ENCODE measurements around the gene ZNF711. TPM values are rescaled to one million over a fixed set of nuclear protein-coding genes. Genes with fewer than 3 reads are reported as not detected.
"Not testable (repeated sequence)": the region's sequence is repeated elsewhere in the genome, so short reads cannot be mapped to it uniquely, and the experiment has no call there.

Gene ZNF711
- total and polyA plus RNA-seq, 3 donors from 2014 or later = 30.3 to 154 (median 125) TPM

GRCh38 chrX:85288992-85289723 is 45.4 kb downstream of the ZNF711 start:
- 52 to 79% methylated on average over 6 to 7 of the region's 7 CpGs for WGBS, 2 donors
- Histone ChIP-seq H3K36me3 (ENCODE audit: low read depth, missing control alignments) (no peaks in the 10 kb centered on the region), H3K4me1 (no peaks in the 10 kb centered on the region), H3K9me3 (no peaks in the 10 kb centered on the region), H3K4me3 (no peak overlapping the region), H3K27ac (no peak overlapping the region), H3K27me3 (no peaks in the 10 kb centered on the region)
- intact Hi-C loops (cut with DNase I; ENCODE audit: low total_unique reads) = no loop called here
- no peak for TF ChIP-seq CTCF (IDR thresholded peaks at IDR 0.05)
- TF ChIP-seq POLR2A (IDR thresholded peaks at IDR 0.05) = no peak
- no peak for DNase-seq

- Histone ChIP-seq H3K9me3 (no peaks in the 10 kb centered on the region), H3K27ac (no peak overlapping the region), H3K27me3 (no peaks in the 10 kb centered on the region), H3K36me3 (ENCODE audit: low read depth, missing control alignments) (no peaks in the 10 kb centered on the region), H3K4me3 (no peak overlapping the region), H3K4me1 (no peaks in the 10 kb centered on the region)
- TF ChIP-seq CTCF (IDR thresholded peaks at IDR 0.05) (no peak), POLR2A (IDR thresholded peaks at IDR 0.05) (no peak)
- intact Hi-C loops (cut with DNase I; ENCODE audit: low total_unique reads) = no loop called here
- DNase-seq = no peak
- 81 to 97% methylated on average over 3 of the region's 3 CpGs for WGBS, 2 donors
Observed at GRCh38 chrX:85303544-85303943, 59.8 kb downstream of the ZNF711 start.

GRCh38 chrX:85309717-85310116 is 65.9 kb downstream of the ZNF711 start:
- no peak overlapping the region for H3K4me3 ChIP-seq
- no peak overlapping the region for H3K27ac ChIP-seq
- no peaks in the 10 kb centered on the region for H3K27me3 ChIP-seq
- no peak for DNase-seq
- 68 to 85% methylated on average over 2 of the region's 2 CpGs for WGBS, 2 donors
- TF ChIP-seq CTCF (IDR thresholded peaks at IDR 0.05) = no peak
- no peak for TF ChIP-seq POLR2A (IDR thresholded peaks at IDR 0.05)
- intact Hi-C loops (cut with DNase I; ENCODE audit: low total_unique reads) = no loop called here
- no peaks in the 10 kb centered on the region for H3K9me3 ChIP-seq
- no peaks in the 10 kb centered on the region for H3K36me3 ChIP-seq (ENCODE audit: low read depth, missing control alignments)
- no peaks in the 10 kb centered on the region for H3K4me1 ChIP-seq

GRCh38 chrX:85311348-85311747 is 67.6 kb downstream of the ZNF711 start:
- H3K36me3 ChIP-seq (ENCODE audit: low read depth, missing control alignments); H3K27me3 ChIP-seq; H3K4me1 ChIP-seq; H3K27ac ChIP-seq; intact Hi-C loops (cut with DNase I; ENCODE audit: low total_unique reads); DNase-seq; H3K4me3 ChIP-seq; H3K9me3 ChIP-seq: not testable (repeated sequence)
- WGBS, 2 donors = 92 to 93% methylated on average over 2 of the region's 2 CpGs

Other genes with a start within 250 kb of the ZNF711 start
- gene APOOL, start 240.1 kb upstream of the ZNF711 start, total RNA-seq = 10 to 100 TPM; 10.3 to 10.5 TPM
- 5.3 TPM for gene APOOL, start 240.1 kb upstream of the ZNF711 start, polyA plus RNA-seq (ENCODE audit: insufficient read depth, low read depth, low replicate concordance)
- gene SATL1, start 212 bp upstream of the ZNF711 start, total RNA-seq = 1 to 10 TPM; 2.4 to 2.5 TPM
- 0.95 TPM for gene SATL1, start 212 bp upstream of the ZNF711 start, polyA plus RNA-seq (ENCODE audit: insufficient read depth, low read depth, low replicate concordance)
- under 1 TPM; 0.25 to 0.31 TPM for gene POF1B, start 135.7 kb downstream of the ZNF711 start, total RNA-seq
- gene POF1B, start 135.7 kb downstream of the ZNF711 start, polyA plus RNA-seq (ENCODE audit: insufficient read depth, low read depth, low replicate concordance) = 0.36 TPM